GM21528 (cell line): ENCODE data around the gene GPR156.

Experiments used
- ATAC-seq: cut with Tn5 transposase; IDR thresholded peaks from one replicate; pipeline ENCODE4 v1.9.1; 2021; ENCODE audit warnings: mild to moderate bottlenecking, moderate library complexity; ENCODE audit not compliant: unreplicated experiment, low FRiP score

Gene GPR156

DNA sequence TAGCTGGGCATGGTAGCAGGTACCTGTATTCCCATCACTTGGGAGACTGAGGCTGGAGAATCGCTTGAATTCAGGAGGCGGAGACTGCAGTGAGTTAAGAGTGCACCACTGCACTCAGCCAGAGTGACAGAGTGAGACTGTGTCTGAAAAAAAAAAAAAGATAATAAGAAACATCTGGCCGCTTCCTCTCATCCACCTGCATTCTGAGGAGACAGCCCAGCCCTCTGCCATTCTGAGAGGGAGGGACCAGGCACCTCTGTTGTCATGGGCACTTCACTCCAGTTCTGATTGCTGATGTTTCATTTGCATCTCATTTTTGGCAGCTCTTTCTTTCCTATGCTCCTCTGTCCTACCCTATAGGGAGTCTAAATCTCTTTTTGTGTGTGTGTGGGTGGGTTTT is 154.4 kb downstream of the GPR156 start:
- no peak for ATAC-seq

DNA sequence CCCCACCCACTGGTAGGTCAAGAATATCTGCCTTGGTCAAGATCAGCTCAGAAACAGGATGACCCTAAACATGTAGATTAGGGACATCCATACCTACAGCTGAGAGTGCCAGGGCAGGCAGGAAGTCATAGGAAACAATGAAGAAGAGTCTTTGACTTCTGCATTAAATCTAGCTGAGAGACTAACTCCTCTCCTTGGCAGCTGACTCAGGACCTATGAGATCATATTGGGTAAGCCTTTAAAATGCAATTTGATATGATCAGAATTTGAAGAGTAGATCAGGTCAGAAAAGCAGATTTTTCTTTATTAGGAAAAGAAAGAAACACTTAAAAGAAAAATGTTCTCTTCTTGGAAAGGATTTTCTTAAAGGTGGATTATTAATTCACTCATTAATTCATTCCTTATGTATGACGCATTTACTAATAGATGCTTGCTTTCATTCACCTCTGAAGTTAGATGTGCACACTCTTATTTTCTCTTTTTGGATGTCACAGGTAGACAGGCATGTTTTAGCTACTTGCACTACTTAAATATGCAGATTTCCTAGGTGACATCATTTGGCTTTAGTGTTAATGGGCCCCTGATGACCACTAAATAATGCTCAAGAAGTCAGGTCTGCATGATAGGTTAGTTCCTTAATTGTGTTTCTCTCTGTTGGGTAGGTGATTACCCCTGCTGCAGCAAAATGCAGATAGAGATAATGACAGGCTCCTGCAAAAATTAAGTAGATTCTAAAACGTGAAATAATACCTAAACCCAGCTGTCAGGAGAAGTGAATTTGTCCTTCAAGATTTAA is 155.1 kb downstream of the GPR156 start:
- ATAC-seq: no peak

DNA sequence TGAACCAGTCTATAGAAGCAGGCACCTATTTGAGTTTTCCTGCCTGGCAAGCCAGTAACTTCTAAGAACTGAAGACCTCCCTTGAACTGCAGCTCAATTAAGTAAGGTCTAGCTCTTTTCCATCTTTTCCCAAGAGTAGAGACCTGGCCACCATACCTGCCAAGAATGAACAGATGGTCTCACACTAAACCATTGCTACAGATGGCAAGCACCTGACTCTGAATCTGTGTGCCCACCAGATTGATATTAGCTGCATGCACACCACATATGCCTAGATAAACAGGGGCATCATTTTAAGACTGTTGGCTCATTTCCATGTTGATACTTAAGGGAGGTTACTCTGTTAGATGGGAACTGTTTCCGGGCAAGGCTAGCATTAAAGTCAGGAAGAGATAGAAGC is 156.0 kb downstream of the GPR156 start:
- ATAC-seq: no peak

DNA sequence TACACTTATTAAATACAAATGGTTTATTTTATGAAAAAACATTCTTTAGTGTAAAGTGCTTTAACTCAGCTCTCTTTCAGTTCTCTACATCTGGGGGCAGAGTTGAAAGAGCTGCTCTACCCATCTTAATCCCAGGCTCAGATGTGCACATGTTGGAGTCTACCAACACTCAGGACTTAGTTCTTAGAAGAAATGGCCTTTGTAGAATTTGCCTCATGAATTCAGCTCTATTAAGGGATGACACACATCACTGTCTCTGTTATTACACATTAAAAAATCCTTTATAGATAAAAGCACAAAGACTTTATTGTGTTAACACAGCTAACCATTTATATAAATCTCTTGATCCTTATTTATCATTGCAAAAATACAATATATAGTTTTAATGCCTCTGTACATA is 159.0 kb downstream of the GPR156 start:
- ATAC-seq: no peak

DNA sequence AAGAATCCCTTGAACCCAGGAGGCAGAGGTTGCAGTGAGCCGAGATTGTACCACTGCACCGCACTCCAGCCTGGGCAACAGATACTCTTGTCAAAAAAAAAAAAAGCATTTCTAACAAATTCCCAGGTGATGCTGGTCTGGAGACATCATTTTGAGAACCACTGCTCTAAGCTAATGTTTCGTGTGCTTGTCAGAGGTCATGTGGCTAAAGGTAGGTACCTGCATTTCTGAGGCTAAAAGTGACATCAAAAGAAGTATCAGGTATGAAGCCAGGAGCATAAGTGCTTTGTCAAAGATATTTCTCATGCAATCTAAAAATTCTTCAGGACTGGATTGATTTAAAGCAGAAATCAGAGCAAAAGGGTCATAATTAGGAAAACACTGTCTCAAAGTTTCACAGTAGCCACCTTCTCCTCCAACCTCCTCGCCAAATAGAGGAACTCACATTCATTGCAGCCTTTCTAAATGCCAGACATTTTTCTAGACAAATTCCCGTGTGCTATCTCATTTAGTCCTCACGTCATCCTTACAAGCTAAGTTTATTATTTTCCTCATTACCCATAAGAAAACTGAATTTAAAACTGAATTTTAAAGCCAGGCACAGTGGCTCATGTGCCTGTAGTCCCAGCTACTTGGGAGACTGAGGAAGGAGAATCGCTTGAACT is 165.0 kb downstream of the GPR156 start:
- ATAC-seq: no peak
